Keratinocyte (primary cell): Measurements from ENCODE around the gene MMD2.

Experiments used
- CTCF ChIP-seq, 3 experiments: IDR thresholded peaks in 1 of 3; conservative IDR thresholded peaks in 1 of 3; optimal IDR thresholded peaks in 1 of 3; 2 replicates in 2 of 3; 3 replicates in 1 of 3; pipeline versions ENCODE3 to v1.5.1; 2011; ENCODE audit warnings: low read length in 3 of 3, mild to moderate bottlenecking in 3 of 3, moderate library complexity in 2 of 3, control low read depth in 1 of 3, inconsistent platforms in 1 of 3; ENCODE audit not compliant: insufficient read depth in 2 of 3; ENCODE audit errors: extremely low read depth in 1 of 3
- EZH2 ChIP-seq: IDR thresholded peaks from one replicate; pipeline ENCODE4 v1.6.1; 2012; ENCODE audit warnings: inconsistent platforms, mild to moderate bottlenecking, low read length, moderate library complexity

- TF ChIP-seq CTCF (optimal IDR thresholded peaks at IDR 0.05 in 1 of 3, IDR thresholded peaks at IDR 0.05 in 1 of 3, conservative IDR thresholded peaks at IDR 0.05 in 1 of 3; ENCODE audit: extremely low read depth in 1 of 3, insufficient read depth in 2 of 3, low read length in 3 of 3) (no peak), EZH2 (no peak)
Observed at GRCh38 chr7:4919969-4920766, 38.8 kb downstream of the MMD2 start.
